A549 treated with ZK216348 at 1 μM for 4 hours (cell line): Measurements from ENCODE around the gene RUNDC3A. TPM values are rescaled to one million over a fixed set of nuclear protein-coding genes. Genes with fewer than 3 reads are reported as not detected.

Source experiments
- total RNA-seq: library from RNA; stranded (reverse); fragments of 200-300 nt; extraction: Qiagen RNA extraction; gene quantifications from 5 replicates; pipeline ENCODE4 v1.2.3, GENCODE V29; 2022; ENCODE audit warnings: low read depth

Gene RUNDC3A
- total RNA-seq, result 0.74 to 1.3 TPM (median 0.90 TPM) in 5 replicates

GRCh38 chr17:44308320-44308818 lies at the start of gene RUNDC3A:
RUNDC3A (plus strand) TSS chr17:44308601; CDS start chr17:44308833, 232 bp downstream.

GRCh38 chr17:44267818-44268490 lies 40.4 kb upstream of the RUNDC3A start, which contains the start of gene SLC4A1:
SLC4A1 (minus strand) TSS chr17:44268135; CDS start chr17:44262866, 5,269 bp downstream.

GRCh38 chr17:44324571-44325275 lies 16.3 kb downstream of the RUNDC3A start, which contains the start of gene SLC25A39:
SLC25A39 (minus strand) TSS chr17:44324823; CDS start chr17:44323562, 1,261 bp downstream.

GRCh38 chr17:44344939-44345453 lies 36.6 kb downstream of the RUNDC3A start, which contains the start of gene GRN:
GRN (plus strand) TSS chr17:44345302; CDS start chr17:44349165, 3,863 bp downstream.

GRCh38 chr17:44363613-44364159 lies 55.3 kb downstream of the RUNDC3A start, which contains the start of gene FAM171A2:
FAM171A2 (minus strand) TSS chr17:44363853; CDS start chr17:44363714, 139 bp downstream.

Other genes starting within 250 kb of the RUNDC3A start
- 45.5 to 56.7 TPM (median 51.4 TPM) in 5 replicates for gene LSM12, start 241.9 kb upstream of the RUNDC3A start, total RNA-seq
- 103 to 179 TPM (median 166 TPM) in 5 replicates for gene G6PC3, start 237.9 kb upstream of the RUNDC3A start, total RNA-seq
- gene HDAC5, start 185.0 kb upstream of the RUNDC3A start, total RNA-seq, result 7.9 to 19.4 TPM (median 14.4 TPM) in 5 replicates
- gene HROB, start 166.7 kb upstream of the RUNDC3A start, total RNA-seq, result 5.7 to 10.9 TPM (median 9.5 TPM) in 5 replicates
- 0.08 to 0.16 TPM (median 0.15 TPM) in 3 of 5 replicates, not detected in the others for gene ASB16, start 137.9 kb upstream of the RUNDC3A start, total RNA-seq
- gene TMUB2, start 121.6 kb upstream of the RUNDC3A start, total RNA-seq, result 27.1 to 46.7 TPM (median 44.3 TPM) in 5 replicates
- 47.2 to 75.4 TPM (median 73.3 TPM) in 5 replicates for gene ATXN7L3, start 108.7 kb upstream of the RUNDC3A start, total RNA-seq
- gene UBTF, start 88.9 kb upstream of the RUNDC3A start, total RNA-seq, result 93.4 to 103 TPM (median 101 TPM) in 5 replicates
- gene SLC4A1, start 40.5 kb upstream of the RUNDC3A start, total RNA-seq, result 0.12 TPM in 1 of 5 replicates, not detected in the others
- gene SLC25A39, start 16.2 kb downstream of the RUNDC3A start, total RNA-seq, result 117 to 208 TPM (median 195 TPM) in 5 replicates
- gene GRN, start 36.7 kb downstream of the RUNDC3A start, total RNA-seq, result 168 to 278 TPM (median 231 TPM) in 5 replicates
- 1.3 to 5.2 TPM (median 4.5 TPM) in 5 replicates for gene FAM171A2, start 55.3 kb downstream of the RUNDC3A start, total RNA-seq
- 1.2 to 1.9 TPM (median 1.6 TPM) in 5 replicates for gene ITGA2B, start 81.0 kb downstream of the RUNDC3A start, total RNA-seq
- gene GPATCH8, start 194.8 kb downstream of the RUNDC3A start, total RNA-seq, result 18.1 to 27.2 TPM (median 20.8 TPM) in 5 replicates
- 20.7 to 44.3 TPM (median 41.9 TPM) in 5 replicates for gene FZD2, start 248.9 kb downstream of the RUNDC3A start, total RNA-seq